GM12878 (cell line): ENCODE data around the gene PCBP4. TPM values are rescaled to one million over a fixed set of nuclear protein-coding genes. Genes with fewer than 3 reads are reported as not detected.

ENCODE experiments used
- ATAC-seq: fragments of 200-7000 bp; cut with Tn5 transposase; 3 replicates; pipeline ENCODE4 v1.9.1; 2020; ENCODE audit warnings: mild to moderate bottlenecking, moderate library complexity
- BruUV-seq: library from RNA; stranded (reverse); fragments of 400-500 nt; replicated peaks from 2 replicates; lab custom pipeline; 2021; lab: Mats Ljungman, UMichigan
- CTCF ChIA-PET: fragments of 300-600 bp; sonication (Branson Sonifier 250); formaldehyde crosslinking; extraction: SDS; loops from one replicate; lab custom pipeline; 2021; ENCODE audit warnings: inconsistent platforms; lab: Yijun Ruan, JAX
- POLR2A ChIA-PET: fragments of 350-600 bp; formaldehyde crosslinking; extraction: SDS; loops from one replicate; lab custom pipeline; 2021; ENCODE audit warnings: inconsistent platforms; lab: Charles Lee
- RAD21 ChIA-PET: fragments of 300-600 bp; sonication (Branson Sonifier 250); formaldehyde crosslinking; loops from one replicate; lab custom pipeline; 2023; ENCODE audit warnings: antibody characterized with exemption; ENCODE audit not compliant: unreplicated experiment; lab: Charles Lee
- SMC1A ChIA-PET: fragments of 300-600 bp; sonication (Branson Sonifier 250); formaldehyde crosslinking; loops from one replicate; lab custom pipeline; 2023; ENCODE audit not compliant: unreplicated experiment, uncharacterized antibody; lab: Charles Lee
- DNase-seq: peaks from one replicate; pipeline ENCODE4 v3.0.0-alpha.2; 2011; ENCODE audit warnings: low read depth, low spot score
- FAIRE-seq: peaks from 3 replicates; lab custom pipeline; 2011; peaks lifted over from hg19 to GRCh38; lab: Jason Lieb, UNC
- H2AFZ ChIP-seq: 2 replicates; pipeline ENCODE4 v1.6.0; 2011; ENCODE audit warnings: low read depth, low read length, control low read depth; ENCODE audit not compliant: control insufficient read depth
- H3K27ac ChIP-seq: 2 replicates; pipeline ENCODE4 v1.5.1; 2011; ENCODE audit warnings: control low read depth; ENCODE audit not compliant: control insufficient read depth, insufficient read depth
- H3K27me3 ChIP-seq, 2 experiments: replicated peaks in 1 of 2; 2 replicates each; pipeline versions ENCODE4 v1.6.0 to v1.6.1; 2011; ENCODE audit warnings: low read length in 1 of 2; ENCODE audit not compliant: control insufficient read depth in 2 of 2, insufficient read depth in 2 of 2
- H3K36me3 ChIP-seq, 2 experiments: 2 replicates each; pipeline ENCODE4 v1.5.1; 2011; ENCODE audit warnings: low read length in 1 of 2; ENCODE audit not compliant: control insufficient read depth in 2 of 2, insufficient read depth in 2 of 2
- H3K4me1 ChIP-seq: 2 replicates; pipeline ENCODE4 v1.6.1; 2011; ENCODE audit warnings: mild to moderate bottlenecking, low read length, moderate library complexity, mixed read lengths; ENCODE audit not compliant: control insufficient read depth, insufficient read depth
- H3K4me2 ChIP-seq: 2 replicates; pipeline ENCODE4 v1.6.0; 2011; ENCODE audit warnings: control low read depth; ENCODE audit not compliant: control insufficient read depth, insufficient read depth
- H3K4me3 ChIP-seq: fragments of 200-600 bp; sonication (generic); 2 replicates; pipeline ENCODE4 v1.5.1; 2016
- H3K79me2 ChIP-seq: 2 replicates; pipeline ENCODE4 v1.6.0; 2011; ENCODE audit warnings: low read length; ENCODE audit not compliant: control insufficient read depth, insufficient read depth
- H3K9ac ChIP-seq: 2 replicates; pipeline ENCODE4 v1.8.0; 2011; ENCODE audit warnings: low read length, control low read depth, mixed read lengths; ENCODE audit not compliant: control insufficient read depth, insufficient read depth
- H3K9me3 ChIP-seq: replicated peaks from 3 replicates; pipeline ENCODE4 v1.5.1; 2011; ENCODE audit warnings: mild to moderate bottlenecking, low read length; ENCODE audit not compliant: control insufficient read depth, insufficient read depth
- H4K20me1 ChIP-seq: 2 replicates; pipeline ENCODE4 v1.6.0; 2011; ENCODE audit not compliant: control insufficient read depth, insufficient read depth
- ATF2 ChIP-seq: IDR thresholded peaks from 2 replicates; pipeline ENCODE4 v1.6.1; 2012; ENCODE audit warnings: low read length, inconsistent platforms
- CBFB ChIP-seq: IDR thresholded peaks from 2 replicates; pipeline ENCODE4 v1.6.1; 2016; ENCODE audit warnings: antibody characterized with exemption, low read depth
- CHD1 ChIP-seq: IDR thresholded peaks from 2 replicates; pipeline ENCODE4 v1.6.1; 2012; ENCODE audit warnings: low read depth, low read length, improper control_type of control experiment
- CHD2 ChIP-seq: IDR thresholded peaks from 2 replicates; pipeline ENCODE4 v1.6.1; 2011; ENCODE audit warnings: low read depth, low read length, improper control_type of control experiment, borderline replicate concordance
- EGR1 ChIP-seq, 2 experiments: IDR thresholded peaks; 1 replicate in 1 of 2; 2 replicates in 1 of 2; pipeline ENCODE4 v1.6.1; 2011 to 2012; ENCODE audit warnings: low read depth in 2 of 2, low read length in 2 of 2, borderline replicate concordance in 1 of 2, mild to moderate bottlenecking in 1 of 2, moderate library complexity in 1 of 2
- IKZF1 ChIP-seq: fragments of 450-650 bp; conservative IDR thresholded peaks from 2 replicates; pipeline ENCODE4 v1.6.1; 2017; ENCODE audit warnings: antibody characterized with exemption, mild to moderate bottlenecking
- MEF2B ChIP-seq: fragments of 450-650 bp; IDR thresholded peaks from 2 replicates; pipeline ENCODE4 v1.6.1; 2018; ENCODE audit warnings: mild to moderate bottlenecking, moderate library complexity; ENCODE audit not compliant: partially characterized antibody, poor library complexity, severe bottlenecking
- NR2C1 ChIP-seq: fragments of 450-650 bp; IDR thresholded peaks from 2 replicates; pipeline ENCODE4 v1.6.1; 2017; ENCODE audit warnings: antibody characterized with exemption, mild to moderate bottlenecking, moderate library complexity
- POU2F2 ChIP-seq: IDR thresholded peaks from 3 replicates; pipeline ENCODE4 v1.6.1; 2011; ENCODE audit warnings: low read depth, mild to moderate bottlenecking, low read length, borderline replicate concordance
- RBBP5 ChIP-seq: fragments of 200-600 bp; sonication (generic); conservative IDR thresholded peaks from 2 replicates; pipeline ENCODE4 v1.6.1; 2016
- RELB ChIP-seq: fragments of 450-650 bp; IDR thresholded peaks from 2 replicates; pipeline ENCODE4 v1.6.1; 2017; ENCODE audit warnings: low read depth, mild to moderate bottlenecking, moderate library complexity
- RFX5 ChIP-seq: IDR thresholded peaks from 2 replicates; pipeline ENCODE4 v1.6.1; 2011; ENCODE audit warnings: low read depth, low read length, improper control_type of control experiment
- TBL1XR1 ChIP-seq: IDR thresholded peaks from 2 replicates; pipeline ENCODE4 v1.6.1; 2012; ENCODE audit warnings: low read depth, low read length, improper control_type of control experiment
- TCF7 ChIP-seq: IDR thresholded peaks from 2 replicates; pipeline ENCODE4 v1.6.1; 2014; ENCODE audit warnings: antibody characterized with exemption, borderline replicate concordance
- ZNF207 ChIP-seq: fragments of 450-650 bp; IDR thresholded peaks from 2 replicates; pipeline ENCODE4 v1.6.1; 2014; ENCODE audit warnings: antibody characterized with exemption, mild to moderate bottlenecking, borderline replicate concordance
- ZNF592 ChIP-seq: fragments of 450-650 bp; IDR thresholded peaks from 2 replicates; pipeline ENCODE4 v1.6.1; 2017; ENCODE audit warnings: mild to moderate bottlenecking, moderate library complexity
- WGBS: methylation state at CpG from one replicate; pipeline ENCODE4 v1.1.6; 2016; ENCODE audit warnings: low lambda C conversion rate; ENCODE audit not compliant: insufficient replicate concordance, insufficient coverage; ENCODE audit errors: missing lambda C conversion rate; 5-methylcytosine and 5-hydroxymethylcytosine counted together
- in situ Hi-C: fragments of 300-500 bp; cut with MboI; formaldehyde crosslinking; loops from 9 replicates; pipeline ENCODE4 v1.14.3; 2018; ENCODE audit warnings: mixed read lengths
- intact Hi-C: fragments of 100-400 bp; cut with micrococcal nuclease; formaldehyde crosslinking; loops from one replicate; pipeline ENCODE4 v1.14.2; 2022; ENCODE audit not compliant: unreplicated experiment
- polyA plus RNA-seq, 11 experiments: library from polyadenylated mRNA; depleted of rRNA in 4 of 11; unstranded in 6 of 11; stranded (reverse) in 5 of 11; fragments of >200 nt; fragmentation: Nextera tagmentation in 4 of 11; fragmentation: Illumina TruSeq in 1 of 11; extraction: Ambion mirVana in 4 of 11; extraction: Trizol in 1 of 11; gene quantifications; 1 replicate in 1 of 11; 2 replicates in 10 of 11; pipeline versions ENCODE4 v1.2.1 to v1.2.3, GENCODE V29; 2011 to 2016; ENCODE audit warnings: inconsistent platforms in 2 of 11, missing spikeins in 2 of 11, low read depth in 1 of 11
- total RNA-seq, 4 experiments: library from RNA; depleted of rRNA in 3 of 4; stranded (reverse); fragments of >200 nt in 3 of 4; fragmentation: Illumina TruSeq in 1 of 4; extraction: Trizol in 1 of 4; gene quantifications; 2 replicates each; pipeline versions ENCODE4 v1.2.1 to v1.2.3, GENCODE V29; 2013 to 2021

PCBP4 gene
- total and polyA plus RNA-seq, 10 of the 15 experiments (the other 5 are each of a cell fraction or from before 2014, with no cell fraction given): 0.05 to 14.5 (median 4.2) TPM

GRCh38 chr3:52013802-52014598 lies 46.7 kb upstream of the PCBP4 start:
- ChIA-PET POLR2A (interaction anchor here (0.8 to 3.1 kb wide), 7 partner anchors 9 to 42 kb away, joined by 3 to 7 read pairs (median 5); partner anchors contain the start of genes DUSP7 and RPL29), CTCF (interaction anchor here (0.9 to 8.2 kb wide), 6 partner anchors 9 to 109 kb away, joined by 3 to 93 read pairs (median 11); partner anchors contain the start of gene DUSP7), SMC1A (interaction anchor here (0.9 to 12.8 kb wide), 8 partner anchors 8 to 140 kb away, joined by 3 to 116 read pairs (median 6); partner anchors contain the start of genes DUSP7 and POC1A), RAD21 (interaction anchor here (0.8 to 2.8 kb wide), 10 partner anchors 10 to 110 kb away, joined by 3 to 19 read pairs (median 4); no protein-coding TSS in a partner anchor)
- intact Hi-C loops (no loop called here), in situ Hi-C loops (no loop called here)
- ATAC-seq (peak; percentile 36; the same call in 2 of the 3 replicates), DNase-seq (no peak), FAIRE-seq (peak; percentile 62)
- Histone ChIP-seq H3K27me3 (no peaks in the 10 kb centered on the region), H4K20me1 (no peaks in the 10 kb centered on the region), H3K9ac (no peak overlapping the region), H3K4me2 (no peak overlapping the region), H3K4me1 (peaks cover 4% of the 10 kb centered on the region), H3K4me3 (no peak overlapping the region), H3K36me3 (no peaks in the 10 kb centered on the region), H3K9me3 (no peaks in the 10 kb centered on the region), H3K27ac (no peak overlapping the region), H2AFZ (no peak overlapping the region), H3K79me2 (no peaks in the 10 kb centered on the region)
- BruUV-seq: no TSS peak
- WGBS: 42% methylated on average over 6 of the region's 6 CpGs
- no peak for TF ChIP-seq NR2C1
- TF ChIP-seq CHD1: no peak
- no peak for TF ChIP-seq ZNF592
- no peak for TF ChIP-seq MEF2B
- TF ChIP-seq CBFB: no peak
- no peak for TF ChIP-seq RFX5
- no peak for TF ChIP-seq CHD2
- TF ChIP-seq ATF2: no peak
- no peak for TF ChIP-seq RBBP5
- no peak for TF ChIP-seq RELB
- TF ChIP-seq EGR1 (IDR thresholded peaks at IDR 0.05; ENCODE audit: borderline replicate concordance in 1 of 2, low read depth in 2 of 2, low read length in 2 of 2): no peak
- TF ChIP-seq TBL1XR1: no peak
- TF ChIP-seq ZNF207: no peak
- TF ChIP-seq POU2F2: no peak
- no peak for TF ChIP-seq IKZF1
- TF ChIP-seq TCF7: no peak
